ENCODE measurements around the gene NCOR1.
"Not testable (repeated sequence)": the region's sequence is repeated elsewhere in the genome, so short reads cannot be mapped to it uniquely, and the experiment has no call there.

The NCOR1 gene

DNA sequence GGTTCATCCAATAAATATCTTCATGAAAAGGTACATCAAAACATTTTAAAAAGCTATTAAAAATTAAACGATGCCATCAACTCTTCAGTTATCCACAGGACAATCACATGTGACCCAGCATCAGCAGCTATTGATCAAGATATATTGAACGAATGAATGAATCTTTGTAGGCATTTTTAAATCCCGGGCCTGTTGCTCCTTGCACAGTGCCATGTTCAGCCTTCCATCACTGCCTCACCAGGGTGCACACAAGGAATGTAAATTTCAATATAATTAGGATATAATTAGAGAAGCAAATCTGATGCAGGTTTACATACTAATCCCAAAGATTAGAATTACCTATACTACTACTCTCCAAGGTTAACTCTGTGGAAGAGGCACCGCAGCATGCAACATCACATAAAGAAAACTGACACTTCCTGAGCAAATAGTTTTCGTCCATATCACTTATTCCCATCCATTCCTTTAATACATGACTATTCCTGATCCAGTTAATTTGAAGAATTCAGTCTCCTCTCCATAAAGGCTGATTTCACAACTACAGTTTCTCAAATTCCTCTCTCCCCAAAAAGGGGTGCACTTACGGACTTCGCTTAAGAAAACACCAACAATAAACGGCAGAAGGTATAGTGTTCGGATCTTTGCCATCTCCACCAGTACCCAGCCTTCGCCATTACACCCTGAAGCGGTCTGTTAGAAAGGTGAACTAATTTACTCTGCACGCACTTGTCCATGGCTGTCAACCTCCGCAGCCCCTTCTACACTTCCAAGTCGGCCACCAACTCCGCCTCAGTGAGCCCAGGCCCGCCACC is 938 bp downstream of the NCOR1 start:
- DNase-seq, result no peak

- DNase-seq, result no peak
These were observed 2.5 kb downstream of the NCOR1 start for GRCh38 chr17:16212793-16213192.

- DNase-seq, result no peak
These were observed 3.7 kb downstream of the NCOR1 start for GRCh38 chr17:16211590-16211989.

DNA sequence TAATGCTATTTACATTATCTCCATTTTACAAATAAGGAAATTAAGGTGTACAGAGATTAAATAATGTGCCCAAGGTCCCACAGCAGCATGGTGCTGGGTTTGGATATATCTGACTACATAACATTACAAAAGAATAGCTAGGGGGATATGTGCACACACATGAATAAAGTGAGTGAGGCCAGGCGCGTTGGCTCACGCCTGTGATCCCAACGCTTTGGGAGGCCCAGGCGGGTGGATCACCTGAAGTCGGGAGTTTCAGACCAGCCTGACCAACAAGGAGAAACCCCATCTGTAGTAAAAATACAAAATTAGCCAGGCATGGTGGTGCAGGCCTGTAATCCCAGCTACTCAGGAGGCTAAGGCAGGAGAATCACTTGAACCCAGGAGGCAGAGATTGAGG is 10.6 kb downstream of the NCOR1 start:
- not testable (repeated sequence) for DNase-seq

DNA sequence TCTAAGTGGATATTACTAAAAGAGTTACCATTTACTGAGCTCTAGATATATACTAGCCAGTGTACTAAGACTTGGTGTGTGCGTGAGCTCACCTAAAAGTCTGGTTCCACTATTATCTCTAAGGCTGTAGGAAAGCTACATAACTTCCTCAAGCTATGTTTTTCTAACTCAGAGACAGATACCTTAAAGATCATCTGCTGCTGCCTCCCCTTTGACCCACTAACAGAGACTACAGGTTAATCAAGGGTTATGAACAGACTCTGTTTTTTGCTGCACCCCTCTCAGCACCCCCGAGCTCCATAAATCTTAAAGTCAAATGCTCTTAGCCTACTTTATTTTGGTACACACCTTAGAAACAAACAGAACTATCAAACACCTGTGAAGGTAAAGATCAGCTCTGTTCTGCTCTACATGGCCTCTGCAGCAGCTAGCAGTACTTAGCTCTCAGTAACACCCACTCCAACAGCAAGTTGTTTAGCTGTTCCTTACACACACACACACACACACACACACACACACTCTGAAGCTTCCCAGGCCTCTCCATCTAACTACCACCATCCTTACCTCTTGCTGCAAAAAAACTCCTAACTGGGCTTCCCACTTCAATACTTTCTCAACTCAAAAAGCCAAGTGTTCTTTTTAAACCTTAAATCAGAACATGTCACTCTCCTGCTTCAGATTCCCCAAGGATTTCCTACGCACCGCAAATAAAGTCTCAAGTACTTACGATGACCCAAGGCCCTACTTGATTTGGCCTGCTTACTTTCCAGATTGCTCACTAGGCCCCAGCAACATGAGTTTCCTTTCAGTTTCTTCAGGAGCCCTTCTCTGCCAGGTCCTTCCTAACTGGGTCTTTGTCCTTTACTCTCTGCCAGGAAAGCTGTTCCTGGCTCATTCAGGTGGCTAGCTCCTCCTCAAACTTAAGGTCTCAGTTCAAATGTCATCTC is 12.5 kb downstream of the NCOR1 start:
- not testable (repeated sequence) for DNase-seq

DNA sequence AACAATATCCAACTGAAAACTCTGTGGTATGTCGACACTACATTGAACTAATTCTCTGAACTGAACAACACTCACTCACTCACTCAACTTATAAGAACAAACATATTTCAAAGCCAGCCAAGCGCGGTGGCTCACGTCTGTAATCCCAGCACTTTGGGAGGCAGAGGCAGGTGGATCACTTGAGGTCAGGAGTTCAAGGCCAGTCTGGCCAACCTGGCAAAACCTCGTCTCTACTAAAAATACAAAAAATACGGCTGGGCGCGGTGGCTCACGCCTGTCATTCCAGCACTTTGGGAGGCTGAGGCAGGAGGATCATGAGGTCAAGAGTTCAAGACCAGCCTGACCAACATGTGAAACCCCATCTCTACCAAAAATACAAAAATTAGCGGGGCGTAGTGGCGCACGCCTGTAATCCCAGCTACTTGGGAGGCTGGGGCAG is 13.6 kb downstream of the NCOR1 start:
- DNase-seq, result not testable (repeated sequence)

DNA sequence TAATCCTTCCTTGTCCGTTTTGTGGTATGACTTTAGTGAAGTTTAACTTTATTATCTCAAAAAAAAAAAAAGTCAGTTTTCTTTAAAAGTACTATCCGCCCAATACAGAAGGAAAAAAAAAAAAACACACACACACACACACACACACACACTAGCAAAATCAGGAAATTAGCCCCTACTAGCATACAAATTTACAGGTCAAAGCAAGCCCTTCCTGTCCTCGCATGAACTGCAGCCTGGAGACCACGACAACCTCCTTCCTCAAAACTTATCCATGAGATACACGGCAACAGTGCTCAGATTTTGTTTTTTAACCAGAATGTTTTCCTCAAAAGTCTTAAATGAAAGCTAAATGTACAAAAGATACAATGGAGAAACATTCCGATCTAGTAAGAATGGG is 16.2 kb downstream of the NCOR1 start:
- DNase-seq, result no peak

- DNase-seq, result no peak
These were observed 18.1 kb downstream of the NCOR1 start for GRCh38 chr17:16197276-16197675.

- DNase-seq, result not testable (repeated sequence)
These were observed 21.0 kb downstream of the NCOR1 start for GRCh38 chr17:16194307-16194835.

DNA sequence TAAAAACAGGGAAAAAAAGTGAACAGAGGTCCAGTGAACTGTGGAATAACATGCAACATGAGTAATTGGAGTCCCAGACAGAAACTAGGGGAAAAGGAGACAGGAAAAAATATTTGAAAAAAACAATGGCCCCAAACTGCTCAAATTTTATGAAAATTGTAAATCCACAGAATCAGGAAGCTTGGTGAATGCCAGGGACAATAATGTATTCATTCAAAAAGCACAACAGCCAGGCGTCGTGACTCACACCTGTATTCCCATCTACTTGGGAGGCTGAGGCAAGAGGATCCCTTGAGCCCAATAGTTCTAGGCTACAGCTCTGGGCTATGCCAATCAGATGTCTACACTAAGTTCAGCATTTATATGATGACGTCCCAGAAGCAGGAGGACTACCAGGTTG is 23.7 kb downstream of the NCOR1 start:
- no peak for DNase-seq

GRCh38 chr17:16190703-16191360 is 24.5 kb downstream of the NCOR1 start:
- DNase-seq, result no peak

GRCh38 chr17:16189791-16190348 is 25.5 kb downstream of the NCOR1 start:
- no peak for DNase-seq

GRCh38 chr17:16187642-16188041 is 27.7 kb downstream of the NCOR1 start:
- DNase-seq, result no peak

- DNase-seq, result no peak
These were observed 33.8 kb downstream of the NCOR1 start for GRCh38 chr17:16181581-16181980.

DNA sequence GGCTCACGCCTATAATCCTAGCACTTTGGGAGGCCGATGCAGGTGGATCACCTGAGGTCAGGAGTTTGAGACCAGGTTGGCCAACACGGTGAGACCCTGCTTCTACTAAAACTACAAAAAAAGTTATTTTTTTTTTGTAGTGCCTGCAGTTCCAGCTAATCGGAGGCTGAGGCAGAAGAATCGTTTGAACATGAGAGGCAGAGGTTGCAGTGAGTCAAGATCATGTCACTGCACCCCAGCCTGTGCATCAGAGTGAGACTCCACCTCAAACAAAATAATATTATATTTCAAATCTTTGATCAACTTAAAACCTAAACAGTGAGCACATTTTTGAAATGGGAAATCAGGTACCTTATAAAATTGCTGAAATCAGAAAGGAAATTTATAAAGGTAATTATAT is 36.5 kb downstream of the NCOR1 start:
- no peak for DNase-seq

- DNase-seq, result no peak
These were observed 43.7 kb downstream of the NCOR1 start for GRCh38 chr17:16171613-16172012.

GRCh38 chr17:16166766-16167165 is 48.6 kb downstream of the NCOR1 start:
- not testable (repeated sequence) for DNase-seq

GRCh38 chr17:16158714-16159113 is 56.6 kb downstream of the NCOR1 start:
- no peak for DNase-seq

GRCh38 chr17:16155536-16155935 is 59.8 kb downstream of the NCOR1 start:
- no peak for DNase-seq

- DNase-seq, result not testable (repeated sequence)
These were observed 63.0 kb downstream of the NCOR1 start for GRCh38 chr17:16152326-16152725.

GRCh38 chr17:16150251-16150856 is 65.0 kb downstream of the NCOR1 start:
- DNase-seq, result no peak

- DNase-seq, result no peak
These were observed 66.7 kb downstream of the NCOR1 start for GRCh38 chr17:16148596-16148995.
